ENCODE data around the gene PRRC1. TPM values are rescaled to one million over a fixed set of nuclear protein-coding genes. Genes with fewer than 3 reads are reported as not detected.

The PRRC1 gene
- total RNA-seq, 1 experiment from 2014 or later, result 77.9 TPM

DNA sequence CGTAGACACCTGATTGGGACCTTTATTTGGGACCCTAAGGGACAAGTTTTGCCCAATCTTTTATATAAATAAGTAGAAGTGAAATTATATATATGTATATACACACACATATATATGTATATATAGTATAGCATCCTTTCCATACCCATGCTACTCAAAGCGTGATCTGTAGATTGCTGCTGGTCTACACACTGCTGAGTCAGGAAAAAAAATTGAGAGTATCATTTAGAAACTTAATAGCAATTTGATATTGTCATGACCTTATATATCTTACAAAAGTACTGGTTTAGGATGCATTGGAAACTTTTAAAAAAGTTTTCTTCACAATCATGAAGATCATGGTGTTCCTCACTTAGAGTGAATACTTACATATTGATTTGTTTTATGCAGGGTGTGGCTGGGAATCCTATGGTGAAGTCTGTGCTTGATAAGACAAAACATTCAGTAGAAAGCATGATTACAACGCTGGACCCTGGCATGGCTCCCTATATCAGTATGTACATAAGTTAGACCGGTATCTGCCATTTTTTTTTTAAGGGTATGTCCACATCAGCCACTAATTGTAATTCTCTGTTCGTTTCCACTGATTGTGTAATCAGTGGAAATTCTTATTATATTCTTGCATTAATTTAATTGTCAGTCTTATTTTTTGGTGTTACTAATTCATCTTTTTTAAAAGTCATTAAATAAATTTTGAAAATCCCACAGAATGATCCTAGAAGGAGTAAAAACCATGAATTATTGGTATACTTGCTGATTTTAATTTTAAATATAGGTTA lies 12.7 kb downstream of the PRRC1 start:
- Mint-ChIP-seq H3K27me3 (ENCODE audit: low read depth) (no peaks in the 10 kb centered on the region), H3K36me3 (peaks cover 69% of the 10 kb centered on the region), H3K27ac (no peak overlapping the region), H3K4me3 (no peak overlapping the region), H3K4me1 (no peaks in the 10 kb centered on the region), H3K9me3 (no peaks in the 10 kb centered on the region)
- ChIA-PET CTCF (no interaction called here), POLR2A (no interaction called here)
- no peak for ATAC-seq
- TF ChIP-seq, protein P1, sequence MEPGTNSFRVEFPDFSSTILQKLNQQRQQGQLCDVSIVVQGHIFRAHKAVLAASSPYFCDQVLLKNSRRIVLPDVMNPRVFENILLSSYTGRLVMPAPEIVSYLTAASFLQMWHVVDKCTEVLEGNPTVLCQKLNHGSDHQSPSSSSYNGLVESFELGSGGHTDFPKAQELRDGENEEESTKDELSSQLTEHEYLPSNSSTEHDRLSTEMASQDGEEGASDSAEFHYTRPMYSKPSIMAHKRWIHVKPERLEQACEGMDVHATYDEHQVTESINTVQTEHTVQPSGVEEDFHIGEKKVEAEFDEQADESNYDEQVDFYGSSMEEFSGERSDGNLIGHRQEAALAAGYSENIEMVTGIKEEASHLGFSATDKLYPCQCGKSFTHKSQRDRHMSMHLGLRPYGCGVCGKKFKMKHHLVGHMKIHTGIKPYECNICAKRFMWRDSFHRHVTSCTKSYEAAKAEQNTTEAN (CRISPR knock-in tag; IDR thresholded peaks at IDR 0.05), result no peak
- TF ChIP-seq TP53 (CRISPR knock-in tag; IDR thresholded peaks at IDR 0.05) (no peak), TCF7 (CRISPR knock-in tag; IDR thresholded peaks at IDR 0.05; ENCODE audit: low read depth) (no peak), MAX (CRISPR knock-in tag; IDR thresholded peaks at IDR 0.05) (no peak), ZNF532 (CRISPR knock-in tag; IDR thresholded peaks at IDR 0.05; ENCODE audit: borderline replicate concordance) (no peak), ZNF232 (CRISPR knock-in tag; IDR thresholded peaks at IDR 0.05) (no peak), ZNF423 (CRISPR knock-in tag; IDR thresholded peaks at IDR 0.05) (no peak), GTF2I (CRISPR knock-in tag; conservative IDR thresholded peaks at IDR 0.05) (no peak), SP1 (CRISPR knock-in tag; conservative IDR thresholded peaks at IDR 0.05) (no peak), NFE2L1 (CRISPR knock-in tag; IDR thresholded peaks at IDR 0.05) (no peak), PRRX2 (CRISPR knock-in tag; IDR thresholded peaks at IDR 0.05) (no peak), ZNF416 (CRISPR knock-in tag; IDR thresholded peaks at IDR 0.05) (no peak), IRF2 (CRISPR knock-in tag; IDR thresholded peaks at IDR 0.05; ENCODE audit: borderline replicate concordance, low read depth) (no peak), NR3C1 (CRISPR knock-in tag; conservative IDR thresholded peaks at IDR 0.05; ENCODE audit: low read depth) (no peak), ZNF138 (CRISPR knock-in tag; conservative IDR thresholded peaks at IDR 0.05) (no peak), ERG (CRISPR knock-in tag; IDR thresholded peaks at IDR 0.05) (no peak)
- no peak for DNase-seq (ENCODE audit: low spot score)

GRCh38 chr5:127536687-127537086 lies 19.2 kb downstream of the PRRC1 start:
- ChIA-PET CTCF (interaction anchor here (0.5 to 1.2 kb wide), 5 partner anchors 9 to 269 kb away, joined by 3 to 4 read pairs (median 3); partner anchors contain the start of gene PRRC1), POLR2A (no interaction called here)
- DNase-seq (ENCODE audit: low spot score), result no peak
- H3K4me1 Mint-ChIP-seq, result no peaks in the 10 kb centered on the region
- H3K9me3 Mint-ChIP-seq, result peaks cover 14% of the 10 kb centered on the region
- H3K4me3 Mint-ChIP-seq, result no peak overlapping the region
- peaks cover 81% of the 10 kb centered on the region for H3K36me3 Mint-ChIP-seq
- H3K27ac Mint-ChIP-seq, result no peak overlapping the region
- no peak for ATAC-seq
- H3K27me3 Mint-ChIP-seq (ENCODE audit: low read depth), result no peaks in the 10 kb centered on the region
- TF ChIP-seq FOXP4 (CRISPR knock-in tag; IDR thresholded peaks at IDR 0.05) (no peak), NFYB (CRISPR knock-in tag; conservative IDR thresholded peaks at IDR 0.05; ENCODE audit: low read depth) (no peak), NR3C1 (CRISPR knock-in tag; conservative IDR thresholded peaks at IDR 0.05; ENCODE audit: low read depth) (no peak), HMGA2 (CRISPR knock-in tag; IDR thresholded peaks at IDR 0.05) (no peak), RELA (CRISPR knock-in tag; IDR thresholded peaks at IDR 0.05; ENCODE audit: borderline replicate concordance) (no peak), KAT7 (CRISPR knock-in tag; IDR thresholded peaks at IDR 0.05; ENCODE audit: borderline replicate concordance) (no peak), NR2C2 (CRISPR knock-in tag; IDR thresholded peaks at IDR 0.05) (no peak), ATF1 (CRISPR knock-in tag; IDR thresholded peaks at IDR 0.05) (no peak), ZNF396 (CRISPR knock-in tag; IDR thresholded peaks at IDR 0.05; ENCODE audit: borderline replicate concordance) (no peak), CREM (CRISPR knock-in tag; IDR thresholded peaks at IDR 0.05) (no peak), MXD4 (CRISPR knock-in tag; IDR thresholded peaks at IDR 0.05; ENCODE audit: borderline replicate concordance) (no peak), ZNF317 (CRISPR knock-in tag; IDR thresholded peaks at IDR 0.05; ENCODE audit: borderline replicate concordance, low read depth) (no peak), JUN (CRISPR knock-in tag; IDR thresholded peaks at IDR 0.05) (no peak), ZBTB21 (CRISPR knock-in tag; IDR thresholded peaks at IDR 0.05; ENCODE audit: borderline replicate concordance) (no peak)
